Measurements from ENCODE around the gene ST6GALNAC3.

Gene ST6GALNAC3

DNA sequence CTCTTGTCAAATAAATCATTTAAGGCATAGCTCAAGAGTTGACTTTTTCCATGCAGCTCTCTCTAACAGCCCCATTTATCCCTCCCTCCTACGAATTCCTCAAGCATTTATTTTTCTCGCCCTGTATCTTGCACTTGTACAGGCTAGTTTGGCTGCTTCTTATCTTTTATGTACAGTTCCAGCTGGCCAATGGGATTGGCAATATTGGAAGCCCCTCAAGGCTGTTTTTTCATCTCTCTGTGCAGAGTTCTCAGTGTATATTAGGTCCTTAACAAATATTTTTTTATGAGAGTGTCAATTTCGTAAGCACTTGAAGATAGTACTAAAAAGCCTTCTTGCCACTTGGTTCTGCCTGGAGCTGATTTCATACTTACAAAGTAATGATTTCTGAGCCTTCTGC, 356.0 kb downstream of the ST6GALNAC3 start:
- Histone ChIP-seq H3K36me3 (ENCODE audit: insufficient read depth, low read length) (no peaks in the 10 kb centered on the region), H4K20me1 (ENCODE audit: insufficient read depth, low read length, poor library complexity, severe bottlenecking) (no peaks in the 10 kb centered on the region), H2AFZ (ENCODE audit: low read length) (no peak overlapping the region), H3K9me2 (replicated peaks; ENCODE audit: low read depth, low read length) (no peaks in the 10 kb centered on the region), H3K4me1 (ENCODE audit: insufficient read depth, low read length, poor library complexity, severe bottlenecking) (no peaks in the 10 kb centered on the region), H3K79me2 (ENCODE audit: insufficient read depth, low read length) (no peaks in the 10 kb centered on the region), H3K4me2 (ENCODE audit: low read depth, low read length, poor library complexity, severe bottlenecking) (no peak overlapping the region), H3K9ac (ENCODE audit: low read depth, low read length, poor library complexity, severe bottlenecking) (no peak overlapping the region), H3F3A (ENCODE audit: low read depth) (no peaks in the 10 kb centered on the region), H3K9me3 (ENCODE audit: insufficient read depth, low read depth, low read length) (no peaks in the 10 kb centered on the region), H3K27me3 (ENCODE audit: insufficient read depth, low read length, poor library complexity, severe bottlenecking) (no peaks in the 10 kb centered on the region), H3K4me3 (ENCODE audit: low read length, poor library complexity, severe bottlenecking) (no peak overlapping the region)
- TF ChIP-seq, protein P1, sequence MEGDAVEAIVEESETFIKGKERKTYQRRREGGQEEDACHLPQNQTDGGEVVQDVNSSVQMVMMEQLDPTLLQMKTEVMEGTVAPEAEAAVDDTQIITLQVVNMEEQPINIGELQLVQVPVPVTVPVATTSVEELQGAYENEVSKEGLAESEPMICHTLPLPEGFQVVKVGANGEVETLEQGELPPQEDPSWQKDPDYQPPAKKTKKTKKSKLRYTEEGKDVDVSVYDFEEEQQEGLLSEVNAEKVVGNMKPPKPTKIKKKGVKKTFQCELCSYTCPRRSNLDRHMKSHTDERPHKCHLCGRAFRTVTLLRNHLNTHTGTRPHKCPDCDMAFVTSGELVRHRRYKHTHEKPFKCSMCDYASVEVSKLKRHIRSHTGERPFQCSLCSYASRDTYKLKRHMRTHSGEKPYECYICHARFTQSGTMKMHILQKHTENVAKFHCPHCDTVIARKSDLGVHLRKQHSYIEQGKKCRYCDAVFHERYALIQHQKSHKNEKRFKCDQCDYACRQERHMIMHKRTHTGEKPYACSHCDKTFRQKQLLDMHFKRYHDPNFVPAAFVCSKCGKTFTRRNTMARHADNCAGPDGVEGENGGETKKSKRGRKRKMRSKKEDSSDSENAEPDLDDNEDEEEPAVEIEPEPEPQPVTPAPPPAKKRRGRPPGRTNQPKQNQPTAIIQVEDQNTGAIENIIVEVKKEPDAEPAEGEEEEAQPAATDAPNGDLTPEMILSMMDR (conservative IDR thresholded peaks at IDR 0.05; ENCODE audit: low read length), result no peak
- TF ChIP-seq EZH2phosphoT487 (IDR thresholded peaks at IDR 0.05; ENCODE audit: borderline replicate concordance), result no peak

DNA sequence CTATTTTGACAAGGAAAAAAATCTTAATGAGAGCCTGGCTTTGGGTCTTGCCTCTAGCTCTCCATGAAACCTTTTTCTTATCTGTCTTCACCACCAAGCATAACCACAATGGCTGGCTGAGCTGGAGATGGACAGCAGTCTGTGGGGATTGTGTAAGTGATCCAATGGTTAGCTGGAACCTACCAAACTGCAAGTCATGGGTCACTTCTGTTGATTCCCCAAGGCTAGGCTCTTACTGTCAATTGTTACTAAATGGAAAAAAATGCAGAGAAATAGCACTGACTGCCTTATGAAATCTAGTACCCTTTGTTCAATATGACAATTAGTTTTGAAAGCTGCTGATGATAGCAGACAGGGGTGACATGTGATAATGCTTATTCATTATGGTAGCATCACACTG, 359.0 kb downstream of the ST6GALNAC3 start:
- Histone ChIP-seq H3K4me3 (ENCODE audit: low read length, poor library complexity, severe bottlenecking) (no peak overlapping the region), H3K36me3 (ENCODE audit: insufficient read depth, low read length) (no peaks in the 10 kb centered on the region), H3K27me3 (ENCODE audit: insufficient read depth, low read length, poor library complexity, severe bottlenecking) (no peaks in the 10 kb centered on the region), H3K9me3 (ENCODE audit: insufficient read depth, low read depth, low read length) (no peaks in the 10 kb centered on the region), H3K9me2 (replicated peaks; ENCODE audit: low read depth, low read length) (no peaks in the 10 kb centered on the region), H3K9ac (ENCODE audit: low read depth, low read length, poor library complexity, severe bottlenecking) (no peak overlapping the region), H3K4me1 (ENCODE audit: insufficient read depth, low read length, poor library complexity, severe bottlenecking) (no peaks in the 10 kb centered on the region), H4K20me1 (ENCODE audit: insufficient read depth, low read length, poor library complexity, severe bottlenecking) (no peaks in the 10 kb centered on the region), H3F3A (ENCODE audit: low read depth) (no peaks in the 10 kb centered on the region), H2AFZ (ENCODE audit: low read length) (no peak overlapping the region), H3K79me2 (ENCODE audit: insufficient read depth, low read length) (no peaks in the 10 kb centered on the region), H3K4me2 (ENCODE audit: low read depth, low read length, poor library complexity, severe bottlenecking) (no peak overlapping the region)
- TF ChIP-seq, protein P1 (conservative IDR thresholded peaks at IDR 0.05; ENCODE audit: low read length), result no peak

DNA sequence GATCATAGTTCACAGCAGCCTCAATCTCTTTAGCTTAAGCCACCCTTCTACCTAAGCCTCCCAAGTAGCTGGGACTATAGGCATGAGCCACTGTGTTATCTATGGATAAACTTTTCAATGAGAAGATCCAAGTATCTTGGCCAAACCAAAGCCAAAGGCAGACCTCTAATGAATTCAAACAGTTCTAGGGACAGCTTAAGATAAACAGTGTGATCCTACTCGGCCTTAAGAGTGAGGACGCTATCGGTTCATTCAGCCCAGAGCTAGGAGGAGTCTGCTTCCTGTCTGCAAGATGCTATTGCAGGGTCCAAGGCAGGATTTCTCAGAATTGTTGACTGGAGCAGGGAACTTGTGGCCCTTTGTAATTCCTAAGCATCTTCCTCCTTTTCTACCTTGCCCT, 368.7 kb downstream of the ST6GALNAC3 start:
- no peaks in the 10 kb centered on the region for H3K4me1 ChIP-seq (ENCODE audit: insufficient read depth, low read length, poor library complexity, severe bottlenecking)
- no peak overlapping the region for H3K9ac ChIP-seq (ENCODE audit: low read depth, low read length, poor library complexity, severe bottlenecking)
- H3K36me3 ChIP-seq (ENCODE audit: insufficient read depth, low read length), result no peaks in the 10 kb centered on the region
- H3K9me2 ChIP-seq (replicated peaks; ENCODE audit: low read depth, low read length), result no peaks in the 10 kb centered on the region
- H3K79me2 ChIP-seq (ENCODE audit: insufficient read depth, low read length), result no peaks in the 10 kb centered on the region
- TF ChIP-seq, protein P1 (conservative IDR thresholded peaks at IDR 0.05; ENCODE audit: low read length), result no peak
- no peak for TF ChIP-seq EZH2phosphoT487 (IDR thresholded peaks at IDR 0.05; ENCODE audit: borderline replicate concordance)
- no peaks in the 10 kb centered on the region for H4K20me1 ChIP-seq (ENCODE audit: insufficient read depth, low read length, poor library complexity, severe bottlenecking)
- H3K4me3 ChIP-seq (ENCODE audit: low read length, poor library complexity, severe bottlenecking), result no peak overlapping the region
- no peaks in the 10 kb centered on the region for H3K27me3 ChIP-seq (ENCODE audit: insufficient read depth, low read length, poor library complexity, severe bottlenecking)
- H2AFZ ChIP-seq (ENCODE audit: low read length), result no peak overlapping the region
- no peaks in the 10 kb centered on the region for H3K9me3 ChIP-seq (ENCODE audit: insufficient read depth, low read depth, low read length)
- H3F3A ChIP-seq (ENCODE audit: low read depth), result no peaks in the 10 kb centered on the region
- H3K4me2 ChIP-seq (ENCODE audit: low read depth, low read length, poor library complexity, severe bottlenecking), result no peak overlapping the region

Data from Loucy (cell line).